Body of pancreas (tissue), 4 donors: ENCODE measurements around the gene TLE1.

Experiments
- CTCF ChIP-seq, 7 experiments: fragments of 450-650 bp in 4 of 7; fragments of 200-600 bp in 3 of 7; sonication (generic) in 3 of 7; IDR thresholded peaks; one replicate each; pipeline ENCODE4 v1.5.1; 2016 to 2019; ENCODE audit warnings: antibody characterized with exemption in 7 of 7
- POLR2A ChIP-seq, 3 donors: fragments of 450-650 bp; IDR thresholded peaks; one replicate each; pipeline ENCODE4 v1.6.1; 2016; ENCODE audit warnings: antibody characterized with exemption in 3 of 3, mild to moderate bottlenecking in 2 of 3

- TF ChIP-seq CTCF (IDR thresholded peaks at IDR 0.05), result no peak
- no peak for TF ChIP-seq POLR2A (IDR thresholded peaks at IDR 0.05)
These were observed 104.1 kb downstream of the TLE1 start for GRCh38 chr9:81585191-81585763.
